HepG2 (cell line): ENCODE results near the gene HYAL1. TPM values are rescaled to one million over a fixed set of nuclear protein-coding genes. Genes with fewer than 3 reads are reported as not detected.

Experiments used
- EP300 ChIP-seq, 3 experiments: sonication (generic) in 1 of 3; formaldehyde crosslinking in 1 of 3; IDR thresholded peaks; 2 replicates each; pipeline versions ENCODE4 v1.5.1 to v1.6.1; 2011 to 2020; ENCODE audit warnings: low read depth in 2 of 3, low read length in 2 of 3, borderline replicate concordance in 1 of 3, improper control_type of control experiment in 1 of 3, mild to moderate bottlenecking in 1 of 3, missing genetic modification reagents in 1 of 3, moderate library complexity in 1 of 3
- GTF3A ChIP-seq: sonication (generic); formaldehyde crosslinking; conservative IDR thresholded peaks from 2 replicates; pipeline ENCODE4 v1.4.0; 2020; ENCODE audit warnings: mild to moderate bottlenecking, missing genetic modification reagents
- KDM1A ChIP-seq: IDR thresholded peaks from 2 replicates; pipeline ENCODE4 v1.6.1; 2016; ENCODE audit warnings: missing compliant biosample characterization
- NFE2 ChIP-seq: sonication (generic); formaldehyde crosslinking; IDR thresholded peaks from 2 replicates; pipeline ENCODE4 v1.4.0; 2020; ENCODE audit warnings: missing genetic modification reagents
- NFIB ChIP-seq: sonication (generic); formaldehyde crosslinking; IDR thresholded peaks from 2 replicates; pipeline ENCODE4 v1.9.0; 2021; ENCODE audit warnings: missing genetic modification reagents, mild to moderate bottlenecking, borderline replicate concordance
- RBAK ChIP-seq: sonication (generic); formaldehyde crosslinking; IDR thresholded peaks from 2 replicates; pipeline ENCODE4 v1.5.1; 2020; ENCODE audit warnings: mild to moderate bottlenecking, missing genetic modification reagents
- SRSF9 ChIP-seq: fragments of 200-400 bp; formaldehyde crosslinking; IDR thresholded peaks from 2 replicates; pipeline ENCODE4 v1.6.1; 2018; ENCODE audit warnings: borderline replicate concordance, mild to moderate bottlenecking, low read depth, low read length; ENCODE audit not compliant: insufficient read depth, poor library complexity, severe bottlenecking
- SUZ12 ChIP-seq: fragments of 150-350 bp; IDR thresholded peaks from 2 replicates; pipeline ENCODE4 v1.6.1; 2014; ENCODE audit warnings: low read depth, low read length
- TBL1XR1 ChIP-seq: fragments of 150-350 bp; IDR thresholded peaks from 2 replicates; pipeline ENCODE4 v1.6.1; 2014; ENCODE audit warnings: borderline replicate concordance, low read length; ENCODE audit not compliant: partially characterized antibody
- TEF ChIP-seq: sonication (generic); formaldehyde crosslinking; IDR thresholded peaks from 2 replicates; pipeline ENCODE4 v1.5.0; 2020; ENCODE audit warnings: missing genetic modification reagents
- ZFP91 ChIP-seq: sonication (generic); formaldehyde crosslinking; IDR thresholded peaks from 2 replicates; pipeline ENCODE4 v1.9.0; 2022; ENCODE audit warnings: missing genetic modification reagents, mild to moderate bottlenecking, borderline replicate concordance
- ZMYM3 ChIP-seq: sonication (generic); formaldehyde crosslinking; IDR thresholded peaks from 2 replicates; pipeline ENCODE4 v1.5.1; 2020; ENCODE audit warnings: mild to moderate bottlenecking, missing genetic modification reagents
- ZNF350 ChIP-seq: sonication (generic); formaldehyde crosslinking; IDR thresholded peaks from 2 replicates; pipeline ENCODE4 v1.4.0; 2020; ENCODE audit warnings: mild to moderate bottlenecking, low read depth, missing genetic modification reagents, borderline replicate concordance
- ZNF441 ChIP-seq: sonication (generic); formaldehyde crosslinking; IDR thresholded peaks from 2 replicates; pipeline ENCODE4 v1.7.0; 2021; ENCODE audit warnings: missing genetic modification reagents, borderline replicate concordance
- ZNF468 ChIP-seq: sonication (generic); formaldehyde crosslinking; IDR thresholded peaks from 2 replicates; pipeline ENCODE4 v1.8.0; 2022; ENCODE audit warnings: mild to moderate bottlenecking, moderate library complexity, missing genetic modification reagents
- ZNF546 ChIP-seq: sonication (generic); formaldehyde crosslinking; conservative IDR thresholded peaks from 2 replicates; pipeline ENCODE4 v1.8.1; 2023; ENCODE audit warnings: mild to moderate bottlenecking, missing genetic modification reagents
- ZNF557 ChIP-seq: sonication (generic); formaldehyde crosslinking; IDR thresholded peaks from 2 replicates; pipeline ENCODE4 v1.4.0; 2020; ENCODE audit warnings: missing genetic modification reagents
- ZNF558 ChIP-seq: sonication (generic); formaldehyde crosslinking; IDR thresholded peaks from 2 replicates; pipeline ENCODE4 v1.9.0; 2022; ENCODE audit warnings: mild to moderate bottlenecking, missing genetic modification reagents, borderline replicate concordance
- ZNF776 ChIP-seq: sonication (generic); formaldehyde crosslinking; IDR thresholded peaks from 2 replicates; pipeline ENCODE4 v1.4.0; 2020; ENCODE audit warnings: mild to moderate bottlenecking, missing genetic modification reagents
- ZNF816 ChIP-seq: sonication (generic); formaldehyde crosslinking; IDR thresholded peaks from 2 replicates; pipeline ENCODE4 v1.8.0; 2022; ENCODE audit warnings: missing genetic modification reagents, mild to moderate bottlenecking, borderline replicate concordance
- ZSCAN22 ChIP-seq: sonication (generic); formaldehyde crosslinking; IDR thresholded peaks from 2 replicates; pipeline ENCODE4 v1.4.0; 2020; ENCODE audit warnings: mild to moderate bottlenecking, missing genetic modification reagents
- polyA plus RNA-seq, 8 experiments: library from polyadenylated mRNA; depleted of rRNA in 3 of 8; stranded (reverse) in 7 of 8; unstranded in 1 of 8; fragments of >200 nt; fragmentation: Illumina TruSeq in 4 of 8; extraction: Trizol in 4 of 8; gene quantifications; 2 replicates each; pipeline versions ENCODE4 v1.2.1 to v1.2.3, GENCODE V29; 2011 to 2016; ENCODE audit warnings: low read depth in 4 of 8, missing spikeins in 1 of 8, mixed read lengths in 1 of 8; ENCODE audit not compliant: insufficient read depth in 1 of 8
- total RNA-seq, 5 experiments: library from RNA; depleted of rRNA; stranded (reverse); fragments of >200 nt; fragmentation: Illumina TruSeq; extraction: Trizol; gene quantifications; 2 replicates each; pipeline ENCODE4 v1.2.3, GENCODE V29; 2016; ENCODE audit warnings: low read depth in 1 of 5
- TF ChIP-seq, protein P1 (sequence below): sonication (generic); formaldehyde crosslinking; IDR thresholded peaks from 2 replicates; pipeline ENCODE4 v1.4.0; 2020; ENCODE audit warnings: missing genetic modification reagents
- TF ChIP-seq, protein P2 (sequence below): sonication (generic); formaldehyde crosslinking; IDR thresholded peaks from 2 replicates; pipeline ENCODE4 v1.4.0; 2020; ENCODE audit warnings: missing genetic modification reagents, mild to moderate bottlenecking, borderline replicate concordance

The HYAL1 gene
- total and polyA plus RNA-seq, 2 of the 13 experiments (the other 11 are each of a cell fraction or from before 2014, with no cell fraction given): 76.5 to 193 TPM

- TF ChIP-seq TBL1XR1 (no peak), EP300 (IDR thresholded peaks at IDR 0.05; ENCODE audit: low read depth in 2 of 2, low read length in 2 of 2) (0 out of 4 replicates have a peak, but pooled peaks have one; percentile 5 to 14), EP300 (CRISPR knock-in tag; IDR thresholded peaks at IDR 0.05; ENCODE audit: borderline replicate concordance) (no peak), ZNF441 (CRISPR knock-in tag) (no peak), ZNF350 (peak; percentile 93), ZNF557 (no peak), KDM1A (CRISPR knock-in tag) (peak; percentile 30; the same call in 1 of the 2 replicates), ZSCAN22 (CRISPR knock-in tag) (peak; percentile 67; the same call in 1 of the 2 replicates), NFIB (CRISPR knock-in tag) (no peak), SUZ12 (no peak), GTF3A (no peak), ZNF558 (no peak), ZMYM3 (CRISPR knock-in tag) (no peak), RBAK (CRISPR knock-in tag) (no peak), ZFP91 (CRISPR knock-in tag) (peak; percentile 96), ZNF816 (CRISPR knock-in tag) (peak; percentile 92; the same call in 1 of the 2 replicates), ZNF546 (CRISPR knock-in tag) (no peak; the same call in 1 of the 2 replicates), ZNF468 (CRISPR knock-in tag) (no peak), ZNF776 (CRISPR knock-in tag) (peak; percentile 71), TEF (CRISPR knock-in tag) (0 out of 2 replicates have a peak, but pooled peaks have one; percentile 37), SRSF9 (no peak), NFE2 (CRISPR knock-in tag) (no peak)
- TF ChIP-seq, protein P1, sequence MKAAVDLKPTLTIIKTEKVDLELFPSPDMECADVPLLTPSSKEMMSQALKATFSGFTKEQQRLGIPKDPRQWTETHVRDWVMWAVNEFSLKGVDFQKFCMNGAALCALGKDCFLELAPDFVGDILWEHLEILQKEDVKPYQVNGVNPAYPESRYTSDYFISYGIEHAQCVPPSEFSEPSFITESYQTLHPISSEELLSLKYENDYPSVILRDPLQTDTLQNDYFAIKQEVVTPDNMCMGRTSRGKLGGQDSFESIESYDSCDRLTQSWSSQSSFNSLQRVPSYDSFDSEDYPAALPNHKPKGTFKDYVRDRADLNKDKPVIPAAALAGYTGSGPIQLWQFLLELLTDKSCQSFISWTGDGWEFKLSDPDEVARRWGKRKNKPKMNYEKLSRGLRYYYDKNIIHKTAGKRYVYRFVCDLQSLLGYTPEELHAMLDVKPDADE (CRISPR knock-in tag): no peak
- TF ChIP-seq, protein P2, sequence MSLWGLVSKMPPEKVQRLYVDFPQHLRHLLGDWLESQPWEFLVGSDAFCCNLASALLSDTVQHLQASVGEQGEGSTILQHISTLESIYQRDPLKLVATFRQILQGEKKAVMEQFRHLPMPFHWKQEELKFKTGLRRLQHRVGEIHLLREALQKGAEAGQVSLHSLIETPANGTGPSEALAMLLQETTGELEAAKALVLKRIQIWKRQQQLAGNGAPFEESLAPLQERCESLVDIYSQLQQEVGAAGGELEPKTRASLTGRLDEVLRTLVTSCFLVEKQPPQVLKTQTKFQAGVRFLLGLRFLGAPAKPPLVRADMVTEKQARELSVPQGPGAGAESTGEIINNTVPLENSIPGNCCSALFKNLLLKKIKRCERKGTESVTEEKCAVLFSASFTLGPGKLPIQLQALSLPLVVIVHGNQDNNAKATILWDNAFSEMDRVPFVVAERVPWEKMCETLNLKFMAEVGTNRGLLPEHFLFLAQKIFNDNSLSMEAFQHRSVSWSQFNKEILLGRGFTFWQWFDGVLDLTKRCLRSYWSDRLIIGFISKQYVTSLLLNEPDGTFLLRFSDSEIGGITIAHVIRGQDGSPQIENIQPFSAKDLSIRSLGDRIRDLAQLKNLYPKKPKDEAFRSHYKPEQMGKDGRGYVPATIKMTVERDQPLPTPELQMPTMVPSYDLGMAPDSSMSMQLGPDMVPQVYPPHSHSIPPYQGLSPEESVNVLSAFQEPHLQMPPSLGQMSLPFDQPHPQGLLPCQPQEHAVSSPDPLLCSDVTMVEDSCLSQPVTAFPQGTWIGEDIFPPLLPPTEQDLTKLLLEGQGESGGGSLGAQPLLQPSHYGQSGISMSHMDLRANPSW: peak; percentile 82; the same call in 1 of the 2 replicates
Measured at GRCh38 chr3:50303013-50303815, at the start of gene HYAL1 (continued).
